PC-9 (cell line): Measurements from ENCODE around the gene S100A14. TPM values are rescaled to one million over a fixed set of nuclear protein-coding genes. Genes with fewer than 3 reads are reported as not detected.

ENCODE experiments used
- BruUV-seq: library from RNA; stranded (reverse); fragments of 400-500 nt; replicated peaks from 2 replicates; lab custom pipeline; 2021; lab: Mats Ljungman, UMichigan
- CTCF ChIA-PET: fragments of 300-600 bp; sonication (Branson Sonifier 250); formaldehyde crosslinking; loops from one replicate; lab custom pipeline; 2022; ENCODE audit warnings: antibody characterized with exemption; lab: Charles Lee
- POLR2A ChIA-PET: fragments of 300-600 bp; sonication (Branson Sonifier 250); formaldehyde crosslinking; loops from one replicate; lab custom pipeline; 2022; ENCODE audit warnings: antibody characterized with exemption; ENCODE audit not compliant: unreplicated experiment; lab: Charles Lee
- DNase-seq, 2 experiments: peaks; one replicate each; pipeline versions ENCODE4 v3.0.0 to v3.0.0-alpha.2; 2015 to 2022; ENCODE audit warnings: mixed read lengths in 1 of 2
- H2AFZ ChIP-seq: fragments of 200-600 bp; sonication (generic); 2 replicates; pipeline ENCODE4 v1.8.1; 2017; ENCODE audit warnings: antibody characterized with exemption
- H3F3A ChIP-seq: fragments of 200-600 bp; sonication (generic); 2 replicates; pipeline ENCODE4 v1.8.1; 2017; ENCODE audit warnings: antibody characterized with exemption, mild to moderate bottlenecking, low read depth; ENCODE audit not compliant: insufficient read depth
- H3K27ac ChIP-seq: fragments of 200-600 bp; sonication (generic); 2 replicates; pipeline ENCODE4 v1.6.1; 2016; ENCODE audit warnings: mixed run types
- H3K27me3 ChIP-seq: fragments of 200-600 bp; sonication (generic); 2 replicates; pipeline ENCODE4 v1.6.1; 2016; ENCODE audit warnings: low read depth, mixed run types; ENCODE audit not compliant: insufficient read depth
- H3K36me3 ChIP-seq: fragments of 200-600 bp; sonication (generic); 2 replicates; pipeline ENCODE4 v1.6.1; 2016; ENCODE audit warnings: low read depth, mixed run types
- H3K4me1 ChIP-seq: fragments of 200-600 bp; sonication (generic); replicated peaks from 2 replicates; pipeline ENCODE4 v1.6.1; 2016; ENCODE audit warnings: mixed run types; ENCODE audit not compliant: insufficient read depth
- H3K4me2 ChIP-seq: fragments of 200-600 bp; sonication (generic); 2 replicates; pipeline ENCODE4 v1.6.1; 2017; ENCODE audit warnings: mixed run types
- H3K4me3 ChIP-seq: fragments of 200-600 bp; sonication (generic); 2 replicates; pipeline ENCODE4 v1.6.1; 2016; ENCODE audit warnings: mixed run types
- H3K79me2 ChIP-seq: fragments of 200-600 bp; sonication (generic); 2 replicates; pipeline ENCODE4 v1.6.1; 2017; ENCODE audit warnings: low read depth, mixed run types
- H3K9me2 ChIP-seq: fragments of 200-600 bp; sonication (generic); 2 replicates; pipeline ENCODE4 v1.8.1; 2017; ENCODE audit warnings: mild to moderate bottlenecking; ENCODE audit not compliant: insufficient read depth
- H3K9me3 ChIP-seq: fragments of 200-600 bp; sonication (generic); 2 replicates; pipeline ENCODE4 v1.8.1; 2016; ENCODE audit warnings: low read depth; ENCODE audit not compliant: insufficient read depth
- H4K20me1 ChIP-seq: fragments of 200-600 bp; sonication (generic); 2 replicates; pipeline ENCODE4 v1.8.1; 2017; ENCODE audit not compliant: insufficient read depth
- EZH2 ChIP-seq: fragments of 200-600 bp; sonication (generic); IDR thresholded peaks from 2 replicates; pipeline ENCODE4 v1.8.0; 2017; ENCODE audit warnings: antibody characterized with exemption, low read depth
- intact Hi-C: fragments of 100-400 bp; cut with micrococcal nuclease; formaldehyde crosslinking; loops from one replicate; pipeline ENCODE4 v1.10.0; 2022; ENCODE audit not compliant: unreplicated experiment
- total RNA-seq: library from RNA; stranded (reverse); gene quantifications from 2 replicates; pipeline ENCODE4 v1.2.3, GENCODE V29; 2021
- TF ChIP-seq, protein P1 (sequence below): fragments of 200-600 bp; sonication (generic); conservative IDR thresholded peaks from 2 replicates; pipeline ENCODE4 v1.6.1; 2017; ENCODE audit warnings: mixed run types, antibody characterized with exemption, mild to moderate bottlenecking, moderate library complexity

Gene S100A14
- total RNA-seq, 1 experiment from 2014 or later, result 411 TPM

GRCh38 chr1:153658400-153659174 is 42.5 kb upstream of the S100A14 start, which contains the start of gene SNAPIN:
Gene SNAPIN, plus strand, starts transcription at chr1:153658703. Its CDS starts 41 bp downstream, at chr1:153658744.
- Histone ChIP-seq H3K4me1 (peaks cover 6% of the 10 kb centered on the region), H2AFZ (peak within 1 kb of the TSS; percentile 75), H3K9me3 (no peaks in the 10 kb centered on the region), H3K27me3 (no peaks in the 10 kb centered on the region), H3K36me3 (peaks cover 10% of the 10 kb centered on the region; the same call in 1 of the 2 replicates), H3F3A (peaks cover 46% of the 10 kb centered on the region), H3K9me2 (no peaks in the 10 kb centered on the region), H3K79me2 (peaks cover 12% of the 10 kb centered on the region), H3K4me3 (peak within 1 kb of the TSS; percentile 72), H3K4me2 (peak within 1 kb of the TSS; percentile 80), H4K20me1 (no peaks in the 10 kb centered on the region; the same call in 1 of the 2 replicates), H3K27ac (peak within 1 kb of the TSS; percentile 55)
- POLR2A ChIA-PET, result no interaction called here
- no peak for TF ChIP-seq EZH2
- TF ChIP-seq, protein P1, sequence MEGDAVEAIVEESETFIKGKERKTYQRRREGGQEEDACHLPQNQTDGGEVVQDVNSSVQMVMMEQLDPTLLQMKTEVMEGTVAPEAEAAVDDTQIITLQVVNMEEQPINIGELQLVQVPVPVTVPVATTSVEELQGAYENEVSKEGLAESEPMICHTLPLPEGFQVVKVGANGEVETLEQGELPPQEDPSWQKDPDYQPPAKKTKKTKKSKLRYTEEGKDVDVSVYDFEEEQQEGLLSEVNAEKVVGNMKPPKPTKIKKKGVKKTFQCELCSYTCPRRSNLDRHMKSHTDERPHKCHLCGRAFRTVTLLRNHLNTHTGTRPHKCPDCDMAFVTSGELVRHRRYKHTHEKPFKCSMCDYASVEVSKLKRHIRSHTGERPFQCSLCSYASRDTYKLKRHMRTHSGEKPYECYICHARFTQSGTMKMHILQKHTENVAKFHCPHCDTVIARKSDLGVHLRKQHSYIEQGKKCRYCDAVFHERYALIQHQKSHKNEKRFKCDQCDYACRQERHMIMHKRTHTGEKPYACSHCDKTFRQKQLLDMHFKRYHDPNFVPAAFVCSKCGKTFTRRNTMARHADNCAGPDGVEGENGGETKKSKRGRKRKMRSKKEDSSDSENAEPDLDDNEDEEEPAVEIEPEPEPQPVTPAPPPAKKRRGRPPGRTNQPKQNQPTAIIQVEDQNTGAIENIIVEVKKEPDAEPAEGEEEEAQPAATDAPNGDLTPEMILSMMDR, result peak; percentile 41; the same call in 1 of the 2 replicates
- intact Hi-C loops, result loop anchor here (5.0 kb wide), 1 partner anchor 86 kb away; no protein-coding TSS in a partner anchor
- CTCF ChIA-PET, result interaction anchor here (0.6 kb wide), 1 partner anchor 31 kb away, joined by 3 read pairs; the partner anchor contains the start of gene S100A13
- no TSS peak for BruUV-seq
- DNase-seq, result peak; percentile 77 to 91

- no peak overlapping the region for H3K27ac ChIP-seq
- TF ChIP-seq, protein P1, result no peak
- no peak for TF ChIP-seq EZH2
- no peak for DNase-seq
- no peak overlapping the region for H3K4me2 ChIP-seq
- H3K9me2 ChIP-seq, result no peaks in the 10 kb centered on the region
- no TSS peak for BruUV-seq
- no peaks in the 10 kb centered on the region for H3K27me3 ChIP-seq
- no peak overlapping the region for H3K4me3 ChIP-seq
- H4K20me1 ChIP-seq, result no peaks in the 10 kb centered on the region
- no peaks in the 10 kb centered on the region for H3K9me3 ChIP-seq
- POLR2A ChIA-PET, result no interaction called here
- peaks cover 17% of the 10 kb centered on the region for H3K4me1 ChIP-seq
- peaks cover 20% of the 10 kb centered on the region; the same call in 1 of the 2 replicates for H3F3A ChIP-seq
- intact Hi-C loops, result loop anchor here (5.0 kb wide), 1 partner anchor 83 kb away; no protein-coding TSS in a partner anchor
- no peak overlapping the region for H2AFZ ChIP-seq
- peaks cover 12% of the 10 kb centered on the region for H3K79me2 ChIP-seq
- no peaks in the 10 kb centered on the region for H3K36me3 ChIP-seq
- CTCF ChIA-PET, result interaction anchor here (0.6 kb wide), 1 partner anchor 83 kb away, joined by 9 read pairs; no protein-coding TSS in a partner anchor
Observed at GRCh38 chr1:153655333-153655732, 39.2 kb upstream of the S100A14 start.

GRCh38 chr1:153652805-153653500 is 36.8 kb upstream of the S100A14 start:
- peaks cover 11% of the 10 kb centered on the region for H3K4me1 ChIP-seq
- H3K27me3 ChIP-seq, result no peaks in the 10 kb centered on the region
- peak overlapping the region; percentile 69; the same call in 1 of the 2 replicates for H2AFZ ChIP-seq
- no peaks in the 10 kb centered on the region for H3K9me3 ChIP-seq
- POLR2A ChIA-PET, result interaction anchor here (0.6 to 0.9 kb wide), 3 partner anchors 26 to 129 kb away, joined by 3 to 7 read pairs (median 3); partner anchors contain the start of genes S100A13 and S100A14
- peak overlapping the region; percentile 42 for H3K27ac ChIP-seq
- H3K4me2 ChIP-seq, result peak overlapping the region; percentile 2
- H3K9me2 ChIP-seq, result no peaks in the 10 kb centered on the region
- no peaks in the 10 kb centered on the region for H3K36me3 ChIP-seq
- peak in 1 of 2 experiments; percentile 63 for DNase-seq
- intact Hi-C loops, result no loop called here
- BruUV-seq, result no TSS peak
- no peak overlapping the region for H3K4me3 ChIP-seq
- peaks cover 23% of the 10 kb centered on the region; the same call in 1 of the 2 replicates for H3F3A ChIP-seq
- H3K79me2 ChIP-seq, result no peaks in the 10 kb centered on the region
- no peaks in the 10 kb centered on the region for H4K20me1 ChIP-seq
- CTCF ChIA-PET, result interaction anchor here (0.7 kb wide), 1 partner anchor 19 kb away, joined by 3 read pairs; the partner anchor contains the start of gene CHTOP
- TF ChIP-seq EZH2, result no peak
- TF ChIP-seq, protein P1, result no peak
